GM23338 (cell line): Measurements from ENCODE around the gene SPN. TPM values are rescaled to one million over a fixed set of nuclear protein-coding genes. Genes with fewer than 3 reads are reported as not detected.

ENCODE experiments used
- ATAC-seq: fragments of 200-7000 bp; cut with Tn5 transposase; 3 replicates; pipeline ENCODE4 v1.9.1; 2020
- DNase-seq: peaks from one replicate; pipeline ENCODE4 v3.0.0-alpha.2; 2015; ENCODE audit warnings: low spot score
- H2AFZ ChIP-seq: fragments of 200-600 bp; sonication (generic); 2 replicates; pipeline ENCODE4 v1.8.0; 2016; ENCODE audit warnings: antibody characterized with exemption, mild to moderate bottlenecking, moderate library complexity
- H3F3A ChIP-seq: fragments of 200-600 bp; sonication (generic); replicated peaks from 2 replicates; pipeline ENCODE4 v1.8.0; 2017; ENCODE audit warnings: antibody characterized with exemption, mixed run types, low read depth
- H3K27ac ChIP-seq: fragments of 200-600 bp; sonication (generic); 2 replicates; pipeline ENCODE4 v1.6.1; 2016; ENCODE audit warnings: low read depth
- H3K27me3 ChIP-seq: fragments of 200-600 bp; sonication (generic); 2 replicates; pipeline ENCODE4 v1.8.0; 2016; ENCODE audit warnings: mild to moderate bottlenecking, mixed run types, moderate library complexity; ENCODE audit not compliant: insufficient read depth
- H3K36me3 ChIP-seq: fragments of 200-600 bp; sonication (generic); 2 replicates; pipeline ENCODE4 v1.8.0; 2016; ENCODE audit warnings: mild to moderate bottlenecking; ENCODE audit not compliant: insufficient read depth
- H3K4me1 ChIP-seq: fragments of 200-600 bp; sonication (generic); 2 replicates; pipeline ENCODE4 v1.8.0; 2016; ENCODE audit warnings: mild to moderate bottlenecking, moderate library complexity; ENCODE audit not compliant: insufficient read depth
- H3K4me2 ChIP-seq: fragments of 200-600 bp; sonication (generic); 2 replicates; pipeline ENCODE4 v1.7.1; 2017; ENCODE audit warnings: mixed run types
- H3K4me3 ChIP-seq: fragments of 200-600 bp; sonication (generic); 2 replicates; pipeline ENCODE4 v1.6.1; 2016; ENCODE audit warnings: mixed run types
- H3K79me2 ChIP-seq: fragments of 200-600 bp; sonication (generic); replicated peaks from 2 replicates; pipeline ENCODE4 v1.8.0; 2017; ENCODE audit warnings: mild to moderate bottlenecking; ENCODE audit not compliant: insufficient read depth
- H3K9me2 ChIP-seq: fragments of 200-600 bp; sonication (generic); 2 replicates; pipeline ENCODE4 v1.8.0; 2017; ENCODE audit not compliant: insufficient read depth
- H4K20me1 ChIP-seq: fragments of 200-600 bp; sonication (generic); replicated peaks from 2 replicates; pipeline ENCODE4 v1.8.0; 2017; ENCODE audit warnings: mild to moderate bottlenecking; ENCODE audit not compliant: insufficient read depth
- H3K27ac Mint-ChIP-seq: 2 replicates; pipeline ENCODE4 v1.8.0; 2020; ENCODE audit warnings: inconsistent platforms, mild to moderate bottlenecking, moderate library complexity, mixed read lengths
- H3K27me3 Mint-ChIP-seq: 3 replicates; pipeline ENCODE4 v1.8.0; 2022; ENCODE audit warnings: low read depth, mild to moderate bottlenecking, moderate library complexity, mixed read lengths, inconsistent platforms; ENCODE audit not compliant: insufficient read depth, poor library complexity
- H3K36me3 Mint-ChIP-seq: 3 replicates; pipeline ENCODE4 v1.8.0; 2021; ENCODE audit warnings: low read depth, mild to moderate bottlenecking, inconsistent platforms, moderate library complexity, mixed read lengths
- H3K4me1 Mint-ChIP-seq: 3 replicates; pipeline ENCODE4 v1.8.0; 2020; ENCODE audit warnings: mild to moderate bottlenecking, inconsistent platforms, mixed read lengths
- H3K4me3 Mint-ChIP-seq: 3 replicates; pipeline ENCODE4 v1.8.0; 2021; ENCODE audit warnings: moderate library complexity, mild to moderate bottlenecking, inconsistent platforms, mixed read lengths
- H3K9me3 Mint-ChIP-seq: 3 replicates; pipeline ENCODE4 v1.8.0; 2020; ENCODE audit warnings: moderate library complexity, mild to moderate bottlenecking, inconsistent platforms, mixed read lengths
- CREB1 ChIP-seq: fragments of 250-450 bp; sonication (Bioruptor Pico); IDR thresholded peaks from 2 replicates; pipeline ENCODE4 v1.5.0; 2020; ENCODE audit warnings: low read depth, mild to moderate bottlenecking, moderate library complexity
- EZH2 ChIP-seq: fragments of 200-600 bp; sonication (generic); IDR thresholded peaks from one replicate; pipeline ENCODE4 v1.8.0; 2017; ENCODE audit warnings: antibody characterized with exemption, mild to moderate bottlenecking, low read depth; ENCODE audit not compliant: unreplicated experiment
- EZH2phosphoT487 ChIP-seq: fragments of 200-600 bp; sonication (generic); IDR thresholded peaks from one replicate; pipeline ENCODE4 v1.8.1; 2018; ENCODE audit warnings: antibody characterized with exemption; ENCODE audit not compliant: unreplicated experiment
- JUNB ChIP-seq: IDR thresholded peaks from one replicate; pipeline ENCODE4 v1.6.1; 2016; ENCODE audit warnings: antibody characterized with exemption; ENCODE audit not compliant: unreplicated experiment
- NANOG ChIP-seq: IDR thresholded peaks from 2 replicates; pipeline ENCODE4 v1.6.1; 2016; ENCODE audit warnings: antibody characterized with exemption, borderline replicate concordance
- POLR2AphosphoS5 ChIP-seq: IDR thresholded peaks from 2 replicates; pipeline ENCODE4 v1.6.1; 2016; ENCODE audit warnings: antibody characterized with exemption, low read depth
- STAT1 ChIP-seq: IDR thresholded peaks from one replicate; pipeline ENCODE4 v1.6.1; 2016; ENCODE audit warnings: antibody characterized with exemption; ENCODE audit not compliant: unreplicated experiment
- ZNF114 ChIP-seq: fragments of 250-450 bp; sonication (Bioruptor Pico); IDR thresholded peaks from 2 replicates; pipeline ENCODE4 v1.5.0; 2020; ENCODE audit warnings: mild to moderate bottlenecking, moderate library complexity
- ZNF331 ChIP-seq: fragments of 250-450 bp; sonication (Bioruptor Pico); IDR thresholded peaks from 2 replicates; pipeline ENCODE4 v1.5.0; 2020; ENCODE audit warnings: low read depth, mild to moderate bottlenecking, moderate library complexity
- polyA plus RNA-seq: library from polyadenylated mRNA; unstranded; fragments of >200 nt; fragmentation: Nextera tagmentation; extraction: Ambion mirVana; gene quantifications from 2 replicates; pipeline ENCODE4 v1.2.1, GENCODE V29; 2016
- total RNA-seq: library from RNA; depleted of rRNA; stranded (reverse); fragments of >200 nt; shearing (Covaris generic); gene quantifications from 2 replicates; pipeline ENCODE4 v1.2.3, GENCODE V29; 2014
- TF ChIP-seq, protein P1 (sequence below): fragments of 250-450 bp; sonication (Bioruptor Pico); IDR thresholded peaks from 2 replicates; pipeline ENCODE4 v1.5.0; 2020; ENCODE audit warnings: mild to moderate bottlenecking, moderate library complexity
- TF ChIP-seq, protein P2 (sequence below), 2 experiments: fragments of 200-600 bp in 1 of 2; sonication (generic) in 1 of 2; conservative IDR thresholded peaks; 2 replicates each; pipeline versions ENCODE4 v1.5.1 to v1.6.1; 2016 to 2017; ENCODE audit warnings: antibody characterized with exemption in 2 of 2, low read depth in 2 of 2, mild to moderate bottlenecking in 2 of 2, moderate library complexity in 1 of 2
- TF ChIP-seq, protein P3 (sequence below): IDR thresholded peaks from one replicate; pipeline ENCODE4 v1.6.1; 2018; ENCODE audit warnings: antibody characterized with exemption; ENCODE audit not compliant: unreplicated experiment
- TF ChIP-seq, protein P4 (sequence below): IDR thresholded peaks from 2 replicates; pipeline ENCODE4 v1.6.1; 2016; ENCODE audit warnings: antibody characterized with exemption

SPN gene
- total and polyA plus RNA-seq, 2 experiments from 2014 or later = 0.52 to 2.3 TPM

DNA sequence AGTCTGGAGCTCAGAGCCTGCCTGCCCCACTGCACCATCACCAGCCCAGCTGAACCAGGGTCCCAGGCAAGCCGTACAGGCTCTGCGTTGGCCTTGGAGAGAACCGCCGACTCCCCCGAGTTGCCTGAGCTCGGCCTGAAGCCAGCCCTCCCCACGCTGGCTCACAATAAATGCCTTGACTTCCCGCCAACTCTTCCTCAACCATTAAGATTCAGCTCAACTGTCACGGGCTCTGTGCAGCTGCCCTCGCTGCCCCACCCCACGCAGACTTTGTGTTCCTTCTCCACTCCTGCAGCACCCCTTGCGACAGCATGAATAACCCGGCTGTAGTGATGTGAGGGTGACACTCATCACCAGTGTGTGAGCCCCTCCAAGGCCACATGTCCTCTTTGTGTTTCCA is 11.1 kb downstream of the SPN start:
- Histone ChIP-seq H2AFZ (no peak overlapping the region; the same call in 1 of the 2 replicates), H3K4me3 (no peak overlapping the region)
- no peak for ATAC-seq

More for the DNA sequence above, 11.1 kb downstream of the SPN start:
- H3K9me2 ChIP-seq = no peaks in the 10 kb centered on the region
- 0 out of 2 replicates have a peak overlapping the region, but pooled peaks have one; percentile 32 for H3K27ac ChIP-seq
- no peak overlapping the region for H3K4me2 ChIP-seq
- peaks cover 9% of the 10 kb centered on the region for H3K27me3 Mint-ChIP-seq
- H3K4me1 Mint-ChIP-seq = peaks cover 8% of the 10 kb centered on the region
- H3K4me3 Mint-ChIP-seq = no peak overlapping the region
- no peaks in the 10 kb centered on the region for H3K79me2 ChIP-seq
- no peak for DNase-seq
- H3K27ac Mint-ChIP-seq = peak overlapping the region; percentile 83
- no peaks in the 10 kb centered on the region for H4K20me1 ChIP-seq
- no peaks in the 10 kb centered on the region for H3K36me3 ChIP-seq
- H3K4me1 ChIP-seq = peaks cover 10% of the 10 kb centered on the region; the same call in 1 of the 2 replicates
- no peaks in the 10 kb centered on the region for H3K36me3 Mint-ChIP-seq
- H3K27me3 ChIP-seq = no peaks in the 10 kb centered on the region
- TF ChIP-seq POLR2AphosphoS5 (no peak), CREB1 (CRISPR knock-in tag) (no peak), EZH2 (no peak), ZNF114 (CRISPR knock-in tag) (no peak), ZNF331 (no peak), STAT1 (no peak), NANOG (no peak), EZH2phosphoT487 (no peak), JUNB (no peak)
- TF ChIP-seq, protein P1, sequence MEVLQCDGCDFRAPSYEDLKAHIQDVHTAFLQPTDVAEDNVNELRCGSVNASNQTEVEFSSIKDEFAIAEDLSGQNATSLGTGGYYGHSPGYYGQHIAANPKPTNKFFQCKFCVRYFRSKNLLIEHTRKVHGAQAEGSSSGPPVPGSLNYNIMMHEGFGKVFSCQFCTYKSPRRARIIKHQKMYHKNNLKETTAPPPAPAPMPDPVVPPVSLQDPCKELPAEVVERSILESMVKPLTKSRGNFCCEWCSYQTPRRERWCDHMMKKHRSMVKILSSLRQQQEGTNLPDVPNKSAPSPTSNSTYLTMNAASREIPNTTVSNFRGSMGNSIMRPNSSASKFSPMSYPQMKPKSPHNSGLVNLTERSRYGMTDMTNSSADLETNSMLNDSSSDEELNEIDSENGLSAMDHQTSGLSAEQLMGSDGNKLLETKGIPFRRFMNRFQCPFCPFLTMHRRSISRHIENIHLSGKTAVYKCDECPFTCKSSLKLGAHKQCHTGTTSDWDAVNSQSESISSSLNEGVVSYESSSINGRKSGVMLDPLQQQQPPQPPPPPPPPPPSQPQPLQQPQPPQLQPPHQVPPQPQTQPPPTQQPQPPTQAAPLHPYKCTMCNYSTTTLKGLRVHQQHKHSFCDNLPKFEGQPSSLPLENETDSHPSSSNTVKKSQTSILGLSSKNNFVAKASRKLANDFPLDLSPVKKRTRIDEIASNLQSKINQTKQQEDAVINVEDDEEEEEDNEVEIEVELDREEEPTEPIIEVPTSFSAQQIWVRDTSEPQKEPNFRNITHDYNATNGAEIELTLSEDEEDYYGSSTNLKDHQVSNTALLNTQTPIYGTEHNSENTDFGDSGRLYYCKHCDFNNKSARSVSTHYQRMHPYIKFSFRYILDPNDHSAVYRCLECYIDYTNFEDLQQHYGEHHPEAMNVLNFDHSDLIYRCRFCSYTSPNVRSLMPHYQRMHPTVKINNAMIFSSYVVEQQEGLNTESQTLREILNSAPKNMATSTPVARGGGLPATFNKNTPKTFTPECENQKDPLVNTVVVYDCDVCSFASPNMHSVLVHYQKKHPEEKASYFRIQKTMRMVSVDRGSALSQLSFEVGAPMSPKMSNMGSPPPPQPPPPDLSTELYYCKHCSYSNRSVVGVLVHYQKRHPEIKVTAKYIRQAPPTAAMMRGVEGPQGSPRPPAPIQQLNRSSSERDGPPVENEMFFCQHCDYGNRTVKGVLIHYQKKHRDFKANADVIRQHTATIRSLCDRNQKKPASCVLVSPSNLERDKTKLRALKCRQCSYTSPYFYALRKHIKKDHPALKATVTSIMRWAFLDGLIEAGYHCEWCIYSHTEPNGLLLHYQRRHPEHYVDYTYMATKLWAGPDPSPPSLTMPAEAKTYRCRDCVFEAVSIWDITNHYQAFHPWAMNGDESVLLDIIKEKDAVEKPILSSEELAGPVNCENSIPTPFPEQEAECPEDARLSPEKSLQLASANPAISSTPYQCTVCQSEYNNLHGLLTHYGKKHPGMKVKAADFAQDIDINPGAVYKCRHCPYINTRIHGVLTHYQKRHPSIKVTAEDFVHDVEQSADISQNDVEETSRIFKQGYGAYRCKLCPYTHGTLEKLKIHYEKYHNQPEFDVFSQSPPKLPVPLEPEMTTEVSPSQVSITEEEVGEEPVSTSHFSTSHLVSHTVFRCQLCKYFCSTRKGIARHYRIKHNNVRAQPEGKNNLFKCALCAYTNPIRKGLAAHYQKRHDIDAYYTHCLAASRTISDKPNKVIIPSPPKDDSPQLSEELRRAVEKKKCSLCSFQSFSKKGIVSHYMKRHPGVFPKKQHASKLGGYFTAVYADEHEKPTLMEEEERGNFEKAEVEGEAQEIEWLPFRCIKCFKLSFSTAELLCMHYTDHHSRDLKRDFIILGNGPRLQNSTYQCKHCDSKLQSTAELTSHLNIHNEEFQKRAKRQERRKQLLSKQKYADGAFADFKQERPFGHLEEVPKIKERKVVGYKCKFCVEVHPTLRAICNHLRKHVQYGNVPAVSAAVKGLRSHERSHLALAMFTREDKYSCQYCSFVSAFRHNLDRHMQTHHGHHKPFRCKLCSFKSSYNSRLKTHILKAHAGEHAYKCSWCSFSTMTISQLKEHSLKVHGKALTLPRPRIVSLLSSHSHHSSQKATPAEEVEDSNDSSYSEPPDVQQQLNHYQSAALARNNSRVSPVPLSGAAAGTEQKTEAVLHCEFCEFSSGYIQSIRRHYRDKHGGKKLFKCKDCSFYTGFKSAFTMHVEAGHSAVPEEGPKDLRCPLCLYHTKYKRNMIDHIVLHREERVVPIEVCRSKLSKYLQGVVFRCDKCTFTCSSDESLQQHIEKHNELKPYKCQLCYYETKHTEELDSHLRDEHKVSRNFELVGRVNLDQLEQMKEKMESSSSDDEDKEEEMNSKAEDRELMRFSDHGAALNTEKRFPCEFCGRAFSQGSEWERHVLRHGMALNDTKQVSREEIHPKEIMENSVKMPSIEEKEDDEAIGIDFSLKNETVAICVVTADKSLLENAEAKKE (CRISPR knock-in tag) = no peak
- TF ChIP-seq, protein P2, sequence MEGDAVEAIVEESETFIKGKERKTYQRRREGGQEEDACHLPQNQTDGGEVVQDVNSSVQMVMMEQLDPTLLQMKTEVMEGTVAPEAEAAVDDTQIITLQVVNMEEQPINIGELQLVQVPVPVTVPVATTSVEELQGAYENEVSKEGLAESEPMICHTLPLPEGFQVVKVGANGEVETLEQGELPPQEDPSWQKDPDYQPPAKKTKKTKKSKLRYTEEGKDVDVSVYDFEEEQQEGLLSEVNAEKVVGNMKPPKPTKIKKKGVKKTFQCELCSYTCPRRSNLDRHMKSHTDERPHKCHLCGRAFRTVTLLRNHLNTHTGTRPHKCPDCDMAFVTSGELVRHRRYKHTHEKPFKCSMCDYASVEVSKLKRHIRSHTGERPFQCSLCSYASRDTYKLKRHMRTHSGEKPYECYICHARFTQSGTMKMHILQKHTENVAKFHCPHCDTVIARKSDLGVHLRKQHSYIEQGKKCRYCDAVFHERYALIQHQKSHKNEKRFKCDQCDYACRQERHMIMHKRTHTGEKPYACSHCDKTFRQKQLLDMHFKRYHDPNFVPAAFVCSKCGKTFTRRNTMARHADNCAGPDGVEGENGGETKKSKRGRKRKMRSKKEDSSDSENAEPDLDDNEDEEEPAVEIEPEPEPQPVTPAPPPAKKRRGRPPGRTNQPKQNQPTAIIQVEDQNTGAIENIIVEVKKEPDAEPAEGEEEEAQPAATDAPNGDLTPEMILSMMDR (conservative IDR thresholded peaks at IDR 0.05; ENCODE audit: low read depth in 2 of 2) = no peak
- TF ChIP-seq, protein P3, sequence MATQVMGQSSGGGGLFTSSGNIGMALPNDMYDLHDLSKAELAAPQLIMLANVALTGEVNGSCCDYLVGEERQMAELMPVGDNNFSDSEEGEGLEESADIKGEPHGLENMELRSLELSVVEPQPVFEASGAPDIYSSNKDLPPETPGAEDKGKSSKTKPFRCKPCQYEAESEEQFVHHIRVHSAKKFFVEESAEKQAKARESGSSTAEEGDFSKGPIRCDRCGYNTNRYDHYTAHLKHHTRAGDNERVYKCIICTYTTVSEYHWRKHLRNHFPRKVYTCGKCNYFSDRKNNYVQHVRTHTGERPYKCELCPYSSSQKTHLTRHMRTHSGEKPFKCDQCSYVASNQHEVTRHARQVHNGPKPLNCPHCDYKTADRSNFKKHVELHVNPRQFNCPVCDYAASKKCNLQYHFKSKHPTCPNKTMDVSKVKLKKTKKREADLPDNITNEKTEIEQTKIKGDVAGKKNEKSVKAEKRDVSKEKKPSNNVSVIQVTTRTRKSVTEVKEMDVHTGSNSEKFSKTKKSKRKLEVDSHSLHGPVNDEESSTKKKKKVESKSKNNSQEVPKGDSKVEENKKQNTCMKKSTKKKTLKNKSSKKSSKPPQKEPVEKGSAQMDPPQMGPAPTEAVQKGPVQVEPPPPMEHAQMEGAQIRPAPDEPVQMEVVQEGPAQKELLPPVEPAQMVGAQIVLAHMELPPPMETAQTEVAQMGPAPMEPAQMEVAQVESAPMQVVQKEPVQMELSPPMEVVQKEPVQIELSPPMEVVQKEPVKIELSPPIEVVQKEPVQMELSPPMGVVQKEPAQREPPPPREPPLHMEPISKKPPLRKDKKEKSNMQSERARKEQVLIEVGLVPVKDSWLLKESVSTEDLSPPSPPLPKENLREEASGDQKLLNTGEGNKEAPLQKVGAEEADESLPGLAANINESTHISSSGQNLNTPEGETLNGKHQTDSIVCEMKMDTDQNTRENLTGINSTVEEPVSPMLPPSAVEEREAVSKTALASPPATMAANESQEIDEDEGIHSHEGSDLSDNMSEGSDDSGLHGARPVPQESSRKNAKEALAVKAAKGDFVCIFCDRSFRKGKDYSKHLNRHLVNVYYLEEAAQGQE = no peak
- TF ChIP-seq, protein P4, sequence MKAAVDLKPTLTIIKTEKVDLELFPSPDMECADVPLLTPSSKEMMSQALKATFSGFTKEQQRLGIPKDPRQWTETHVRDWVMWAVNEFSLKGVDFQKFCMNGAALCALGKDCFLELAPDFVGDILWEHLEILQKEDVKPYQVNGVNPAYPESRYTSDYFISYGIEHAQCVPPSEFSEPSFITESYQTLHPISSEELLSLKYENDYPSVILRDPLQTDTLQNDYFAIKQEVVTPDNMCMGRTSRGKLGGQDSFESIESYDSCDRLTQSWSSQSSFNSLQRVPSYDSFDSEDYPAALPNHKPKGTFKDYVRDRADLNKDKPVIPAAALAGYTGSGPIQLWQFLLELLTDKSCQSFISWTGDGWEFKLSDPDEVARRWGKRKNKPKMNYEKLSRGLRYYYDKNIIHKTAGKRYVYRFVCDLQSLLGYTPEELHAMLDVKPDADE = no peak
- no peaks in the 10 kb centered on the region for H3K9me3 Mint-ChIP-seq
- peaks cover 13% of the 10 kb centered on the region for H3F3A ChIP-seq
